GM20431 (cell line): ENCODE data around the gene ZBTB38.

Experiments used
- in situ Hi-C: fragments of 300-500 bp; cut with MseI, MboI; formaldehyde crosslinking; loops from one replicate; pipeline ENCODE4 v1.15.0; 2020; ENCODE audit warnings: low sequenced_read_pairs; ENCODE audit not compliant: unreplicated experiment

Gene ZBTB38

GRCh38 chr3:141360888-141361598, 7.3 kb upstream of the ZBTB38 start:
- in situ Hi-C loops = no loop called here

GRCh38 chr3:141362736-141363135, 5.6 kb upstream of the ZBTB38 start:
- in situ Hi-C loops = no loop called here

- in situ Hi-C loops = no loop called here
Observed at GRCh38 chr3:141365201-141365600, 3.1 kb upstream of the ZBTB38 start.

DNA sequence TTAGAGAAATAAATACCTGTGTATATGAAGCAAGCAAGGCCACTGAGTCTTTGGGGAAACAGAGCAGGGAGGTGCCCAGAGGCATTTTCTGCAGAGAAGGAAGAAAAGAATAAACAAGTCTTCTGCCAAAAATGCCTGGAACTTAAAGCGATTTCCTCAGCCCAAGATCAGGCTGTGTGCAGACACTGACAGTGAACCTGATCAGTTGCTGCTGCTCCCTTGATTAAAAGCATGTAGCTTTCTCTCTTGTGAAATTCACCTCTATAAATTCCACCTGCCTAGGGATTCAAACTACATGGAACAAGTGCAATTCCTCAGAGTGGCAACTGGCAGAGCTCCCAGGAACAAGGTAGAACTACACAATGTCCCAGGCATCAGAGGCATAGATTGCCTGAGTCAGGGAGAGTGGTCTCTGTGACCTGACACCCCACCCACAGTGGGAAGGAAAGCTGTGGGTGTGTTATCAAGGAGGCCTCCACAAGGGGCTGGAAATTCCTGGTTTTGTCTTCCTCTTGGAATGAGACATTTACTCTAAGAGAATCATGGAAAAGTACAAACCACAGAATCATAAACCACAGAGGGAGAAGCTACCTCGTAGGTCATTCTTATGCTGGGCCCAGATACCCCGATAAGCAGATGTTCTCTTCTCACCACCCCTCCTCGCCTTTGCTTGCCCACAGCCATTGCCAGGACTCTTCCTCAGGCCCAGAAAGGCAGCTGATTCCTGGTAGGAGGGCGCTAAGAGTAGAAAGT, 1.8 kb upstream of the ZBTB38 start:
- in situ Hi-C loops = no loop called here

DNA sequence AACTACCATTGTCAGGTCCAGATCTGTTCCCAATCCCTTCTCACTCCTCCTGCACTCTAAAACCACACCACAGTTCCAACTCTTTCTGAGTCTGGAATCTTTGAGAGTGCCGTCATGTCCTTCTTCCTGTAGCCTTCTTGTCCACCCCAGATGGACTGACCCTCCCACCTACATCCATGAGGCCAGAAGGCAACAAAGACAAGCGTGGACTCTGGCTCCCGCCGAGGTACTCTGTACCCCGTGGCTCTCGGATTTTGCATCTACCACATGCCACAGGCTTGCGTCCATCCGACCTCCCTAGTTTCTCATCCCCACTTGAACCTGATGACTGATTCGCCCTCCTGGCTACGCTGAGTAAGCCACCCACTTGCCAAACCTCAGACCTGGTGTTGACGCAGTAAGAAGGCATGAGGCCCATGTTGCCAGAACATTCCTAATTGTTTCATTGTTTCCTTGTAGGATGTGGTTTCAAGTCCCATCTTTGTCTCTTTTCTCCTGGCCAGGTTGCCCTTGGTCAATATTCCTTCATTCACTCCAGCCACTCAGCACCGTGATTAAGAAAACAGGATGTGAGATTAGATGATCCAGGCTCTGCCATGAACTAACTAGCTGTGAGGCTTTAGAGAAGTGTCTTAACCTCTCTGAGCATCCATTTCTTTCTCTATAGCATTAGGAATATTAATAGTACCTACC, 1.1 kb upstream of the ZBTB38 start:
- in situ Hi-C loops = no loop called here

DNA sequence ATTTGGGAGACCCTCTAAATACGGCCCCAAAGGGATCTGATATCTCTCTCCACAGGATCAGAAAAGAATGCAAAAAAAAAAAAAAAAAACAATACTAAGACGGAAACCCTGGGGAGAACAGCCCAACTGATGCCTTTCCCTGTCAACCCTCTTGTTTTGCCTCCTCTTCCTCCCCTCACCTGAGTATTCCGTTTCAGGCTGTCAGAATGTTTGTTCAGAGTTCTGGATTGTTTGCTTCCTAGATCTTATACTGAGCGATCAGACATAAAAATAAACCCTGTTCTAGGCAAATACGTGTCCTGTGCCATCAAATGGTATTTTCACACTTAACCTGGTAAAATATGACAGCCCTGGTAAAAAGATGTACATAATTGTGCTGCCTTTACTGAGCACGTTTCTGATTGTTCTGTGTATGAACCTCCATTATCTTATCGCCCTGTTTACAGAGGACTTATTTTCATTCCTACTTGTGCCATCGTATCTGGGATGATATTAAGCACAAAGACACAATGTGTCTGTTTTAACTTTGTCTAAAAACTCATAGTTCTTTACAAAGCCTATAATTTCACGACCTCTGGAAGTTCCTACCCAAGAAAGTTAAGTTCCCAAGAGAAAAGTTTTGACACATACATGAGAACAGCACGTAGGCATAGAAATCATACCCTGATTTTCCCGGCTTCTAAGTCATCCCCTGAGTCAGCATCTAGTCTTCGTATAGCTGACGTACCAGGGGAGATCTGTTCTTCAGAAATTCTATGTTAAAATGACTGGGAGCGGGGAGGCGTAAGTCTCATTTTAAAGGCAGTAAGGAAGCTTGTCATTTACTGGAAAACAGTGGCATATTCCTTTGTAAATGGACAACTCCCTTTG, 856 bp downstream of the ZBTB38 start:
- in situ Hi-C loops = no loop called here

- in situ Hi-C loops = no loop called here
Observed at GRCh38 chr3:141370065-141370533, 1.8 kb downstream of the ZBTB38 start.

DNA sequence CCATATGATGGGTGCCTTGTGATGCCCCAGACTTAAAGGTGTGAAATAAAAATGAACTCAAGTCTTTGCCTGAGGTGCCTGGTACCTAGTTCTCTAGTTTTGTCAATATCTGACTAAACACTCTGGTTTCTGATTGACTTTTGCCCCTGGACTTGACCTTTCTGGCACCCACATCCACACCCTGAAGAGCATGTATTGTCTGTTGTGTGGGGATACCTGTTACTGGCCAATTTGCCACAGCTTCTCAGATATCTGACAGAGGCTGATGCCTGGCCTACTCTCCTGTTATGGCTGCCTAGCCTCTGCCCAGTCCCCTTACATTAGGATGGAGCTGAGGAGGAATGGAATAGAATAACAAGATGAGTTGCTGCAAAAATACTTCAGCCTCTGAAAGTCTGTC, 3.6 kb downstream of the ZBTB38 start:
- in situ Hi-C loops = no loop called here

GRCh38 chr3:141372656-141373055, 4.4 kb downstream of the ZBTB38 start:
- in situ Hi-C loops = no loop called here

GRCh38 chr3:141373232-141373631, 4.9 kb downstream of the ZBTB38 start:
- in situ Hi-C loops = no loop called here

DNA sequence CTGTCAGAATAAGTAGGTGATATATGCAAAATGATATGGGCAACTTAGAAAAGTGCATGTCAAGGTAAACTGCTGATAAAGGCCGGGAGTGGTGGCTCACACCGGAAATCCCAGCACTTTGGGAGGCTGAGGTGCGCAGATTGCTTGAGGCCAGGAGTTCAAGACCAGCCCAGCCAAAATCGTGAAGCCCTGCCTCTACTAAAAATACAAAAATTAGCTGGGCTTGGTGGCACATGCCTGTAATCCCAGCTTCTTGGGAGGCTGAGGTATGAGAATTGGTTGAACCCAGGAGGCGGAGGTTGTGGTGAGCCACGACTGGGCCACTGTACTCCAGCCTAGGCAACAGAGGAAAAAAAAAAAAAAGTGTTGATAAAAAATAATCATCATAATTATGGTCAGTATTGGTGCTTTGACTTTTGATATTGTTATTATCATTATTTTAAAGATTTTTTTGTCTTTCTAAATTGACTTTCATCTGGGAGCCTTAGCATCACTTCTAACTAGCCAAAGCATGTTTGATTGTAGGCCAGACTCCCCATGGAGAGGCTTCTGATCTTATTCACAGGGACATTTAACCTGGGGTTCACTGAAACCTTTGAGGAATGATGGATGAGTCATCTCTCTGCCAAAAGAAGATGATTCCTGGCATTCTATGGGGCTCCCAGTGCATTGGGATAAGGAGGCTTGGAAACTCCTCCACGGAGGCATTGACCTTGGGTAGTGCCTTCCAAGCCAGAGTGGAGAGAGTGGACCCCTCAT, 5.6 kb downstream of the ZBTB38 start:
- in situ Hi-C loops = no loop called here

DNA sequence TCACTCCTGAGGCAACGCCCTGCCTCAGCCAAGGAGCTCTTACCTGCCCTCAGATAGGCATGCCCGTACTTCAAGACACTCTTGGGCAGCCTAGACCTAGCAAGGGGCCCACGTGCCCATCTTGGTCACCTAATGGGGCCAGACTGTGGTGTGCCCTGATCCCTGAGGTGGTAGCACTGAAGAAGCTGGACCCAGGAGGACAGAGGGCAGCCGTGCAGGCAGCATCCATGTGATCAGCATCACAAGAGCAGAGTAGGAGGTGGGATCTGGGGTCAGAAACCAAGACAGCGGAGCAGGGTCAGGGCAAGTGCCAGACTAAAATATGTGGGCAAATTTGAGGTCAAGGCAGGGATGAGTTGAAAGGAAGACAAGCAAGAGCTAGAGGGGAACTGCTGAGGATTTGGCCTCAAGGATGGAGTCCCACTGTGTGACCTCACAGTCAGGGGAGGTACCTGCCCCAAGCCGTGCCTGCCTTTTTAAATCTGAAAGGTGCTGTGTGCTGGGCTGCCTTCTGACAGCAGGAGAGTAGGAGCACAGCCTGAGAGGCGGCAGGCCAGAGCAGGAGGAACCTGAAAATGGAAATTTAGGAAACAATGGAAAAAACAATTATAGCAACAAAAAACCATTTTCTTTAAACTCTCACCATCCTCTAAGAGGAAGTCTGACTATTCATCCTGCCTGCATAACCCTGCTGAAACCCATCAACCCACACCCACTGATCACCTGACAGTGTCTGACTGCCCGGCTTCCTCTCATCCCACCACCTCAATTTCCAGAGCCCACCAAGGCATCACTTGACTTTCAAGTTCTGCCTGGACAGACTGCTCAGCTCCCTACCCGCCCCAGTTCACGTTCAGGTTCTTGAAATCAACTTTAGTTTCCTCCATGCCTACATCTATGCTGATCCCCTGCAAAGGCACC, 7.3 kb downstream of the ZBTB38 start:
- in situ Hi-C loops = no loop called here

GRCh38 chr3:141377377-141377776, 9.1 kb downstream of the ZBTB38 start:
- in situ Hi-C loops = no loop called here

DNA sequence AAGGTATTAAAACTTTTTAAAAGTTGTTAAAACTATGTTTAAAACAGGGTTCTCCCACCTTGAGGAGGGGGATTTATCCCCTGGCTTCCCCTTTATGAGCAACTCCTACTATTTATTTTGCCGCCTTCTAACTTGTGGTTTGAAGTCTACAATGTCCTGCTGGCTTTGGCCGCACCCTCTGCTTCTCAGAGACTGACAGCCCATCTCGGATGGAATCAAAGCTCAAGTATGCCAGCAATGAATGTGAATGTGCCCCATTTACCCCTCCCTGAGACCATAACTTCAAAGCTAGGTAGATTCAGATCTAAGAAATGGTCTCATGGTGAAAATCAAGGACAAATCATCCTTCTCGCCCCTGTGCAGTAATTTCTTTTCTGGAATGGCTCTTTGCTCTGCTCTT, 10.3 kb downstream of the ZBTB38 start:
- in situ Hi-C loops = no loop called here

GRCh38 chr3:141379250-141379966, 11.1 kb downstream of the ZBTB38 start:
- in situ Hi-C loops = no loop called here

GRCh38 chr3:141380279-141380678, 12.0 kb downstream of the ZBTB38 start:
- in situ Hi-C loops = no loop called here

GRCh38 chr3:141380987-141381386, 12.7 kb downstream of the ZBTB38 start:
- in situ Hi-C loops = no loop called here

DNA sequence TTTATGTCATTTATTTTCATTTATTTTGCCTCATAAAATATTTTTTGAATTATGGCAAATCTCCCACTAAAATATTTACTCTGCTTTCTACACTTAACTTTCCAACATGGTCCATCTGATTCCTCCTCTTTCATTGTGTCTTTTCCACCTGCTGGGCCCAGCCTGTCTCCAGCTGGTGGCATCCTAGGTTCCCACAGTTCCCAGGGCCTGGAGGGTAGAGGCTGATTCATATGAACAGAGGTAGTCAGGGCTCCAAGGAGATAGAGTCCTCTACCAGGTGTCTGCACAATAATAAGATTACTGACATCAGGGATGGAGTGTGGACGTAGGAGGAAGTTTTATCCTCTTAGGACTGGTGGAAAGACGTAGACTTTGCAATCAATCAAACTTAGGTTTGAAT, 14.3 kb downstream of the ZBTB38 start:
- in situ Hi-C loops = no loop called here
